Activated naive CD4-positive, alpha-beta T cell treated with Interleukin-2 at 50 U/mL for 16 hours (primary cell): ENCODE data around the gene ELOVL3.
"Not testable (repeated sequence)": the region's sequence is repeated elsewhere in the genome, so short reads cannot be mapped to it uniquely, and the experiment has no call there.

Experiments
- DNase-seq: peaks from one replicate; pipeline ENCODE4 v3.0.0-alpha.2; 2020

ELOVL3 gene

GRCh38 chr10:102227050-102227449 lies 951 bp downstream of the ELOVL3 start:
- DNase-seq, result no peak

- DNase-seq, result peak; percentile 87
These were observed 3.7 kb downstream of the ELOVL3 start for GRCh38 chr10:102229810-102230263.

GRCh38 chr10:102230264-102230860 lies 4.3 kb downstream of the ELOVL3 start:
- peak; percentile 42 for DNase-seq

GRCh38 chr10:102230861-102231356 lies 4.8 kb downstream of the ELOVL3 start:
- DNase-seq, result peak; percentile 49

GRCh38 chr10:102231357-102232318 lies 5.5 kb downstream of the ELOVL3 start:
- peak; percentile 74 for DNase-seq

GRCh38 chr10:102233997-102234396 lies 7.9 kb downstream of the ELOVL3 start:
- DNase-seq, result no peak

GRCh38 chr10:102234888-102235597 lies 8.9 kb downstream of the ELOVL3 start:
- DNase-seq, result no peak

- no peak for DNase-seq
These were observed 9.5 kb downstream of the ELOVL3 start for GRCh38 chr10:102235598-102235920.

- DNase-seq, result no peak
These were observed 9.9 kb downstream of the ELOVL3 start for GRCh38 chr10:102236006-102236405.

- no peak for DNase-seq
These were observed 11.7 kb downstream of the ELOVL3 start for GRCh38 chr10:102237711-102238252.

GRCh38 chr10:102240467-102241031 lies 14.4 kb downstream of the ELOVL3 start:
- no peak for DNase-seq

GRCh38 chr10:102241032-102241443 lies 14.9 kb downstream of the ELOVL3 start:
- no peak for DNase-seq

GRCh38 chr10:102241444-102242117 lies 15.5 kb downstream of the ELOVL3 start, which contains the start of gene PITX3:
PITX3 (minus strand) TSS chr10:102241512; CDS start chr10:102232080, 9,432 bp downstream.
- DNase-seq, result peak; percentile 93

GRCh38 chr10:102242118-102242485 lies 16.0 kb downstream of the ELOVL3 start:
- no peak for DNase-seq

- no peak for DNase-seq
These were observed 17.2 kb downstream of the ELOVL3 start for GRCh38 chr10:102243309-102243708.

GRCh38 chr10:102245082-102245931 lies 19.2 kb downstream of the ELOVL3 start, which contains the start of gene GBF1:
GBF1 (plus strand) TSS chr10:102245532; CDS start chr10:102258939, 13,407 bp downstream.
- DNase-seq, result peak; percentile 89

GRCh38 chr10:102245932-102246251 lies 19.8 kb downstream of the ELOVL3 start:
- no peak for DNase-seq

GRCh38 chr10:102246261-102246660 lies 20.2 kb downstream of the ELOVL3 start:
- DNase-seq, result no peak

- no peak for DNase-seq
These were observed 21.6 kb downstream of the ELOVL3 start for GRCh38 chr10:102247734-102248133.

GRCh38 chr10:102252508-102252907 lies 26.4 kb downstream of the ELOVL3 start:
- DNase-seq, result not testable (repeated sequence)

- DNase-seq, result no peak
These were observed 28.3 kb downstream of the ELOVL3 start for GRCh38 chr10:102254426-102254825.
